Sigmoid colon (tissue), 4 donors: ENCODE results near the gene KMT2B.

Experiments used
- CTCF ChIP-seq, 4 experiments: fragments of 450-650 bp in 3 of 4; fragments of 200-600 bp in 1 of 4; IDR thresholded peaks; one replicate each; pipeline ENCODE4 v1.5.1; 2016 to 2019; ENCODE audit warnings: antibody characterized with exemption in 4 of 4, mild to moderate bottlenecking in 3 of 4, moderate library complexity in 2 of 4
- EP300 ChIP-seq, 4 donors: sonication (generic); formaldehyde crosslinking; IDR thresholded peaks; one replicate each; pipeline ENCODE4 v1.6.1; 2017; ENCODE audit warnings: antibody characterized with exemption in 4 of 4
- POLR2A ChIP-seq, 2 donors: fragments of 450-650 bp; IDR thresholded peaks; one replicate each; pipeline ENCODE4 v1.6.1; 2016; ENCODE audit warnings: antibody characterized with exemption in 2 of 2, mild to moderate bottlenecking in 2 of 2, moderate library complexity in 2 of 2
- POLR2AphosphoS5 ChIP-seq, 4 donors: sonication (generic); formaldehyde crosslinking; IDR thresholded peaks; one replicate each; pipeline ENCODE4 v1.6.1; 2017; ENCODE audit warnings: antibody characterized with exemption in 4 of 4

- TF ChIP-seq CTCF (IDR thresholded peaks at IDR 0.05), result no peak
- TF ChIP-seq POLR2AphosphoS5 (IDR thresholded peaks at IDR 0.05), result no peak
- TF ChIP-seq POLR2A (IDR thresholded peaks at IDR 0.05), result no peak
- no peak for TF ChIP-seq EP300 (IDR thresholded peaks at IDR 0.05)
Measured at GRCh38 chr19:35734889-35735288, 17.1 kb downstream of the KMT2B start.
